Left ventricle myocardium inferior (tissue), 1 donor: ENCODE data around the gene CDC42BPB. TPM values are rescaled to one million over a fixed set of nuclear protein-coding genes. Genes with fewer than 3 reads are reported as not detected.

ENCODE experiments used
- DNase-seq: peaks from one replicate; pipeline ENCODE4 v3.0.0-alpha.2; 2020
- H3K27ac ChIP-seq: fragments of 200-600 bp; replicated peaks from 2 replicates; pipeline ENCODE4 v1.8.0; 2021
- H3K27me3 ChIP-seq: fragments of 200-600 bp; 2 replicates; pipeline ENCODE4 v1.8.0; 2021; ENCODE audit warnings: low read depth
- H3K36me3 ChIP-seq: fragments of 200-600 bp; 2 replicates; pipeline ENCODE4 v1.8.0; 2021
- H3K4me1 ChIP-seq: fragments of 200-600 bp; 2 replicates; pipeline ENCODE4 v1.8.0; 2021
- H3K4me3 ChIP-seq: fragments of 200-600 bp; 2 replicates; pipeline ENCODE4 v1.8.0; 2021; ENCODE audit warnings: mild to moderate bottlenecking, moderate library complexity
- H3K9me3 ChIP-seq: fragments of 200-600 bp; replicated peaks from 2 replicates; pipeline ENCODE4 v1.8.0; 2021
- intact Hi-C: fragments of 100-400 bp; cut with micrococcal nuclease; formaldehyde crosslinking; loops from one replicate; pipeline ENCODE4 v1.11.0; 2022
- total RNA-seq: library from RNA; stranded (reverse); fragmentation: NEBNext Ultra II Directional; extraction: Animal tissue kit (Norgen Biotek cat#: 25700); gene quantifications from one replicate; pipeline ENCODE4 v1.2.1, GENCODE V29; 2021
- TF ChIP-seq, protein P1 (sequence below): fragments of 200-600 bp; IDR thresholded peaks from 2 replicates; pipeline ENCODE4 v1.8.0; 2021; ENCODE audit warnings: antibody characterized with exemption, mild to moderate bottlenecking, borderline replicate concordance
- donor health status: DM: no; HTN: yes; CAD: no; lungs with severe emphysema.

The CDC42BPB gene
- total RNA-seq, 1 donor from 2014 or later, result 67.1 TPM

DNA sequence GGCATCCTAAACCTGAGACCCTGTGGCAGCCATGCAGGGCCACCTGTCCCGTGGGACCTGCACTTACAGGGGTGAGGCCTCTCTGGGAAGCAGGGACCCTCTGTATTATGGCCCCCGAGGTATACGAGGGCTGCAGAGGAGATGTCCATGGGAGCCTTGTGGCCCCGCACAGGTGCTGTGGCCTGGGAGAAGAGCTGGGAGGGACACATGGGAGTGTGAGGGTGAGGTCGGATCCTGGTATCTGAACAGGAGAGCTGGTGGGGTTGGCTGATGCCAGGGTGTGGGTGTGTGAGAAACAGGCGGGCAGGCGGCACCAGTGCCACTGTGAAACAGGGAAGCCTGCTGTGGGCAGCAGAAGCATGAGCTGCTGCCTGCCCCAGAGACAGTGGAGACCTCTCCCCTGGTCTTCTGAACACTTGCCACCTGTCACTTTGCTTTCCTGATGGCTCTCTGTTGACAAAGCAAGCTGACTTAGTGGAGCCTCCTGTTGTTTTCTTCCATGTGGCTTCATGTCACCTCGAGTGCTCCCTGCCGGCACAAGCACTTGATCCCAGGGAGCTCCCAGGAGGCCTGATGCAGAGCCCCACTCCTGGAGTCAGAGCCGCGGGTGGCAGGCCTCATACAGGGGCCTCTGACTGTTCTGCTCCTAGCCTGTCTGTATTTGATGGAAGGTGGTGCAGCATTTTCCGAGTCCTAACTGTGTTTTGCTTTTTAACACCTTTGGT, 154.7 kb downstream of the CDC42BPB start:
- Histone ChIP-seq H3K27me3 (no peaks in the 10 kb centered on the region), H3K9me3 (no peaks in the 10 kb centered on the region), H3K36me3 (peaks cover 39% of the 10 kb centered on the region), H3K4me3 (no peak overlapping the region), H3K27ac (no peak overlapping the region), H3K4me1 (peaks cover 14% of the 10 kb centered on the region)
- no peak for DNase-seq
- intact Hi-C loops, result no loop called here
- TF ChIP-seq, protein P1, sequence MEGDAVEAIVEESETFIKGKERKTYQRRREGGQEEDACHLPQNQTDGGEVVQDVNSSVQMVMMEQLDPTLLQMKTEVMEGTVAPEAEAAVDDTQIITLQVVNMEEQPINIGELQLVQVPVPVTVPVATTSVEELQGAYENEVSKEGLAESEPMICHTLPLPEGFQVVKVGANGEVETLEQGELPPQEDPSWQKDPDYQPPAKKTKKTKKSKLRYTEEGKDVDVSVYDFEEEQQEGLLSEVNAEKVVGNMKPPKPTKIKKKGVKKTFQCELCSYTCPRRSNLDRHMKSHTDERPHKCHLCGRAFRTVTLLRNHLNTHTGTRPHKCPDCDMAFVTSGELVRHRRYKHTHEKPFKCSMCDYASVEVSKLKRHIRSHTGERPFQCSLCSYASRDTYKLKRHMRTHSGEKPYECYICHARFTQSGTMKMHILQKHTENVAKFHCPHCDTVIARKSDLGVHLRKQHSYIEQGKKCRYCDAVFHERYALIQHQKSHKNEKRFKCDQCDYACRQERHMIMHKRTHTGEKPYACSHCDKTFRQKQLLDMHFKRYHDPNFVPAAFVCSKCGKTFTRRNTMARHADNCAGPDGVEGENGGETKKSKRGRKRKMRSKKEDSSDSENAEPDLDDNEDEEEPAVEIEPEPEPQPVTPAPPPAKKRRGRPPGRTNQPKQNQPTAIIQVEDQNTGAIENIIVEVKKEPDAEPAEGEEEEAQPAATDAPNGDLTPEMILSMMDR, result no peak

DNA sequence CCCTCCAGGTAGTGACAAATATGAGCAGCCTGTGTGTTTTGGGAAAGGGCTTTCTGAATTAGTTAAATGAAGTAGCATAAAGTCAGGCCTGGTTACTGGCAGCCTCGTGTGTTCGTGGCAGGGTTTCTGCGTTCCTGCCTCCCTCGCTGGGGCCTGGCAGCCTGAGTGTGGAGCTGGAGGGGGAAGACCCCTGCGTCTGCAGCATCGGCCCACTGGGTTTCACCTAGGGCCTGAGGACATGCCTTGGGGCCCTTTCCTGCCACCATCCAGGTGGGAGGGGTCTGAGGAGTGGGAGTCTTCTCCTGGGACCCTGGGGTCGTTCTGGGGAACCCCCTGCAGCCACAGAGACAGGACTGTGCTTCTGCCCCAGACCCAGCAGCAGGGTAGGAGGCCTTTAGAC, 155.3 kb downstream of the CDC42BPB start:
- Histone ChIP-seq H3K27me3 (no peaks in the 10 kb centered on the region), H3K27ac (no peak overlapping the region), H3K4me1 (peaks cover 14% of the 10 kb centered on the region), H3K4me3 (no peak overlapping the region), H3K9me3 (no peaks in the 10 kb centered on the region), H3K36me3 (peaks cover 38% of the 10 kb centered on the region)
- intact Hi-C loops, result no loop called here
- TF ChIP-seq, protein P1, result no peak
- no peak for DNase-seq

DNA sequence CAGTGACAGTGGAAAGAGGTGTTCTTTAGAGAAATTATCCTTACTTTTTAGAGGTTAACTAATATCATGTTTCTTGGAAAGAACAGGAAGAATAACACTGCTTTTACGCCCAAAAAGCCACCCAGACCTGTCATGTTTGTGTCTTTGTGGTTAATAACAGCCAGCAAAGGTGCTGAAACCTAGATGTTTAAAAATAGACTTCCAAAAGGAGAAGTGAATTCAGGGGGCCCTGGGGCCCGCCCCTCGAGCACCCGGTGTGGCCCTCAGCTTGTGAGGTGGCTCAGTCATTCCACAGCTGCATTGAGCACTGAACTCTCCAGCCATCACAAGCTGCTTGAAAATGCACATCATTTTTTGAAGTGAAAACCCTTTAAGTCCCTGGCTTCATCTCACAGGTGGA, 155.7 kb downstream of the CDC42BPB start:
- intact Hi-C loops, result no loop called here
- H3K36me3 ChIP-seq, result peaks cover 33% of the 10 kb centered on the region
- TF ChIP-seq, protein P1, result no peak

DNA sequence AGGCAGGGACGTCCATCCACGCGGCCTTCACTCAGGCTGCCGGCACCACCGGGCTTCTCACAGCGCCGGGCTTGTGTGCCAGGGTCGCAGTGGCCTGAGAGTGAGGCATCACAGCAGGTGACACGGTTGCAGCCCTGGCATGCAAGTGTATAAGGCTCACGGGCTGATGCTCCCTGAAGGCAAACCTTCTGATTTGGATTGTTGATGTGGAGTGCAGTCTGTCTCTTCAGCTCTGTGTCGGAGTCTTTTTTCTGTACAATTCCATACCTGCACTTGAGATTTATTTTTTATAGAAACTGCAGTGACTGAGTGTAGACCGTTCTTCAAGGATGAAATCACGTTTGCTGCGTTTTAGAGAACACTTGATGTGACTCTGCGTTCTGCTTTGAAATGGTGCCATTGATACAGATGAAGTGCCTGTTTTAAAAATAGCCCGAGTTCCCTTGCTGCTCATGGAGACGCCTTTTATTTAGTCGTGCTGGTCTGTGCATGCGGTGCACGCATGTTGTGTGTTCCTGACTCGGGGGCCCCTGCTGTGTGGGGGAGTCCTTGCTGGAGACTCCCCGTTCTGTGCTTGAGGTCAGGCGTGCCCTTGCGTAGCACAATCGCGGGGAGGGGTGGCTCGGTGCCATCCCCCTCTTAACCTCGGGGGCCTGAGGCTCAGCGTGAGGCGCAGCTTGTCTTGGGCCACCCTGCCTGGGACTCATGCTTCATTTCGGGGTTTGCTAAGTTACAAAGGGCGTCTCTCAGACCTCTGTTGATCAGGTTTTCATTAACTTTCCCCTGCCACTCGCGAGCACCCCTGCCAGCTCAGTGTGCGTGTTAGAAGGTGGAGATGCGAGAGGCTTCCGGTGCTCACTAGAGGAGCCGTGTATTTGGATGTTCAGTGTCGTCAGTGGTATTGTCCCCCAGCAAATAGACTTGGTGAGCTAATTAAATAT, 156.4 kb downstream of the CDC42BPB start:
- TF ChIP-seq, protein P1, result no peak
- Histone ChIP-seq H3K36me3 (peaks cover 31% of the 10 kb centered on the region), H3K27ac (no peak overlapping the region), H3K4me1 (peaks cover 14% of the 10 kb centered on the region), H3K9me3 (no peaks in the 10 kb centered on the region), H3K4me3 (peak overlapping the region; percentile 49), H3K27me3 (no peaks in the 10 kb centered on the region)
- intact Hi-C loops, result no loop called here
- no peak for DNase-seq

More for the DNA sequence above, 155.7 kb downstream of the CDC42BPB start:
- peaks cover 14% of the 10 kb centered on the region for H3K4me1 ChIP-seq
- no peaks in the 10 kb centered on the region for H3K27me3 ChIP-seq
- no peaks in the 10 kb centered on the region for H3K9me3 ChIP-seq
- H3K27ac ChIP-seq, result no peak overlapping the region
- no peak overlapping the region for H3K4me3 ChIP-seq
- no peak for DNase-seq

DNA sequence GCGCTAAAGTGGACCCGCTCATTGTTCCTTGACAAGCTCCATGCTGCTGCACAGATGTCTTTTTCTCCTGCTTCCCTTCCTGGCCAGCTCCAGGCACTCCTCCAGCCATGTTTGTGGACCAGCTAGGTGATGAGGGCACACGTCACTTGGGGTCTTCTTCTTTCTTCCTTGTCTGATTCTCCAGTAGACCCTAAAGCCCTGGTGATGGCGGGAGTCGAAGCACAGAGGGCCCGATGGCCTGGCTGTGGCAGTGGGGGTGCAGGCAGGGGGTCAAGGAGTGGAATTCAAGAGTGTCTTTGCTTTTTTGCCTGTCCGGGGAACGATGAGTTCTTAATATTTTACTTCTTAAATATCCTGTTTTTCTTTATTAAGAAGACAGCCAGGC, 157.8 kb downstream of the CDC42BPB start:
- Histone ChIP-seq H3K36me3 (peaks cover 20% of the 10 kb centered on the region), H3K27ac (no peak overlapping the region), H3K9me3 (no peaks in the 10 kb centered on the region), H3K27me3 (no peaks in the 10 kb centered on the region), H3K4me1 (peaks cover 14% of the 10 kb centered on the region), H3K4me3 (no peak overlapping the region)
- intact Hi-C loops, result no loop called here
- TF ChIP-seq, protein P1, result no peak
- no peak for DNase-seq
